C4-2B (cell line): Measurements from ENCODE around the gene STX1A.

Experiments used
- H3K27ac ChIP-seq: fragments of 450-650 bp; 2 replicates; pipeline ENCODE4 v1.5.1; 2017
- ZFX ChIP-seq: fragments of 450-650 bp; IDR thresholded peaks from 2 replicates; pipeline ENCODE4 v1.6.1; 2017
- TF ChIP-seq, protein P1 (sequence below): fragments of 450-650 bp; conservative IDR thresholded peaks from 2 replicates; pipeline ENCODE4 v1.5.1; 2017; ENCODE audit warnings: mild to moderate bottlenecking

STX1A gene

DNA sequence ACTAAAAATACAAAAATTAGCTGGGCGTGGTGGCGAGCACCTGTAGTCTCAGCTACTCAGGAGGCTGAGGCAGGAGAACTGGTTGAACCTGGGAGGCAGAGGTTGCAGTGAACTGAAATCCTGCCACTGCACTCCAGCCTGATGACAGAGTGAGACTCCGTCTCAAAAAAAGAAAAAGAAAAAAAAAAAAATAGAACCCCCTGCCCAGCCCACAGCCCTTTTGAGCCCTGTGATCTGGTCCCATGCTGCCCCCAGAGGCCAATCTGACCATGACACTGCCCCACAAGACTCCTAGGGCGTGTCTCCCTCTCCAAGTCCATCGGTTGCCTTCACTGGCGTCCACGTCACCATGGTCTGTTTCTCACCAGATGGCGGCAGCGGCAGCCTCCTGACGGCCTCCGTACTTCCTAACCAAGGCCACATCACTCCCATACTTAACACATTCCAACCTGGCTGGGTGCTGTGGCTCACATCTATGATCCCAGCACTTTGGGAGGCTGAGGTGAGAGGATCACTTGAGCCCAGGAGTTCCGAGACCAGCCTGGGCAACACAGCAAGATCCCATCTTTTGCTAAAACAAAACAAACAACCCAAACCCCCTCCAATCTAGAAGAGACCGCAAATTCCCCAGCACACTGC is 18.0 kb downstream of the STX1A start:
- TF ChIP-seq, protein P1, sequence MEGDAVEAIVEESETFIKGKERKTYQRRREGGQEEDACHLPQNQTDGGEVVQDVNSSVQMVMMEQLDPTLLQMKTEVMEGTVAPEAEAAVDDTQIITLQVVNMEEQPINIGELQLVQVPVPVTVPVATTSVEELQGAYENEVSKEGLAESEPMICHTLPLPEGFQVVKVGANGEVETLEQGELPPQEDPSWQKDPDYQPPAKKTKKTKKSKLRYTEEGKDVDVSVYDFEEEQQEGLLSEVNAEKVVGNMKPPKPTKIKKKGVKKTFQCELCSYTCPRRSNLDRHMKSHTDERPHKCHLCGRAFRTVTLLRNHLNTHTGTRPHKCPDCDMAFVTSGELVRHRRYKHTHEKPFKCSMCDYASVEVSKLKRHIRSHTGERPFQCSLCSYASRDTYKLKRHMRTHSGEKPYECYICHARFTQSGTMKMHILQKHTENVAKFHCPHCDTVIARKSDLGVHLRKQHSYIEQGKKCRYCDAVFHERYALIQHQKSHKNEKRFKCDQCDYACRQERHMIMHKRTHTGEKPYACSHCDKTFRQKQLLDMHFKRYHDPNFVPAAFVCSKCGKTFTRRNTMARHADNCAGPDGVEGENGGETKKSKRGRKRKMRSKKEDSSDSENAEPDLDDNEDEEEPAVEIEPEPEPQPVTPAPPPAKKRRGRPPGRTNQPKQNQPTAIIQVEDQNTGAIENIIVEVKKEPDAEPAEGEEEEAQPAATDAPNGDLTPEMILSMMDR, result no peak; the same call in 1 of the 2 replicates
- no peak overlapping the region for H3K27ac ChIP-seq

DNA sequence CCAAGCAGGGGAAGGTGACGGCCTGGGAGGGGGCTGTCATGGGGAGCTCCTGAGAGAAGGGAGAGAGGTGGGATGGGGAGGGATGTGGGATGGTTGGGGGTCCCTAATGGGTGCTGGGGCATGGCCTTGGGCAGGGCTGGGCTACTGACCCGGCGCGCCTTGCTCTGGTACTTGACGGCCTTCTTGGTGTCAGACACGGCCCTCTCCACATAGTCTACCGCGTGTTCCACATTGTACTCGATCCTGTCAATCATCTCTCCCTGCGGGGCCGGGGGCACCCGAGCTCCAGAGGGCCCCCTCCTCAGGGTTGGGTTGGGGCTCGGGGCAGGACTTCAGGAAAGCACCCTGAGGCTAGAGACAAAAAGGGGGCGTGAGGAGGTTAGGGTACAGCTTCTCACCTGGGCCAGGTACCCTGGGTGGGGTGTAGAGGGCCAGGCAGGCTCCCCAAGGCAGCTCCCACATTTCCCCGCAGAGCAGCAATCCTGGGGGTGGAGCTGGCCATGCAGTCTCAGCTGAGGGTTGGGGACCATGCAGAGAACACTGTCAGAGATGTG is 18.8 kb downstream of the STX1A start:
- no peak for TF ChIP-seq ZFX
- TF ChIP-seq, protein P1, result no peak

DNA sequence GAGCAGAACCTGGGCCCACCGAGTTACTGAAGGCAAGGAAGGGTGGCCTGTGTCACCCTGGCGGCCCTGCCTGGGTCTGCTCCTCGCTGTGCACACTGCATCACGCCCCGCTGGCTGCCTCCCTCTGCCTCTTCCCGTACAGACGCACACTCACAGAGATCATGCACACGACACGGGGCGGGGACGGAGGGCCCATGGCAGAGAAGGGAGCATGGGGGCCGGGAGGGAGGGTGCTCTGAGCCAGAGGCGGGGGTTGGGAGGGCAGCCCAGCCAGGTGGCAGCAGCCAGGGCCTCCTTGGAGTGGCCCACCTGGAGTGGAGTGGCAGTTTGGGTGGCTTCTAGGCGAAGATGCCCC is 19.4 kb downstream of the STX1A start:
- TF ChIP-seq, protein P1, result no peak
- no peak for TF ChIP-seq ZFX
- no peak overlapping the region for H3K27ac ChIP-seq

More for the DNA sequence above, 18.8 kb downstream of the STX1A start:
- no peak overlapping the region for H3K27ac ChIP-seq

DNA sequence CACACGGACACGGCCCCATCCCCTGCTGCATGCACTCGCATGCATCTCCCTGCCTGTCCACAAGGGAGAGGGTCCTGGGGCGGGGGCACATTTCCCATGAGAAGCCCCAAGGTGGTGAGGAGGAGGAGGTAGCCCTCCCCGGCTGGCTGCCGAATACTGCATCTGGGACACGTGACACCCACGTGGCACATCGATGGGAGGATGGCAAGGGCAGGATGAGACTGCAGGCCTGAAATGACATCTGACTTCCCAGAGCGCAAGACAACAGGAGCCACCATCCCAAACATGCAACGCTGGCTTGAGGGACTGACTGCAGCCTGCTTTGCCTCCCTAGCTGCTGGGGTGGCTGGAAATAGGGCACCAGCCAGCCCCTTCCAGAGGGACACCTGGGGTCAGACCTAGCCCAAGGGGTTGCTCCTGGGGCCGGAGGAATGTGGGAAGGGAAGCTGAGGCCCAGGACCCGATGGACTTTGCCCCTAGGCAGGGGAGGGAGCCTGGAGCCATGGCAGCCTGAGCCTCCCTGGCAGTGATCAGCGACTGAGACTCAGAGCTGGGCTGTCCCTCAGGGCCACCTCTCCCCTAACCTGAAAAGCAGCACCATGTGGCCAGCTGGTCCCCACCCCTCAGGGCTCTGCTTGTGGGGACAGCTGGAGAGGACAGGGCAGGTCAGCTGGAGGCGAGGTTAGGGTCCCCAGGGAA is 19.9 kb downstream of the STX1A start:
- H3K27ac ChIP-seq, result no peak overlapping the region
- no peak for TF ChIP-seq ZFX
- TF ChIP-seq, protein P1, result no peak

DNA sequence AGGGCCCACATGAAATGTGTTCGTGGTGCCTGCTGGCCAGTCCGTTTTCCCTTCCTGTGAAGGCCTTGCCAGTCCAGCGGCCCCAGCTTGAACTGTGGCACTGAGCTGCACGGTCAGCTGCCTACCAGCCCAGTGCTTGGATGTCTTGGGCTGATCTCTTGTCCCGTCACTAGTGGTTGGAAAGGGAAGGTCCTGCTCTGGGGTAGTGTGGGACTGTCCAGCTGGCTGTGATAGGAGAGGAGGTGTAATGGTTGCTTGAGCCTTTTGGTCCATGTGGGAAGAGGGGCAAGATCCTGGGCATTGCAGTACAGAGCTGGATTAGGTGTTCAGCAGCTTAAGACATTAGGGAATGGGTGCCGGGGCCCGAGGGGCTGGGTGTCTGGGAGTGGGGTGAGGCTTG is 21.1 kb downstream of the STX1A start:
- TF ChIP-seq, protein P1, result no peak
- no peak for TF ChIP-seq ZFX

DNA sequence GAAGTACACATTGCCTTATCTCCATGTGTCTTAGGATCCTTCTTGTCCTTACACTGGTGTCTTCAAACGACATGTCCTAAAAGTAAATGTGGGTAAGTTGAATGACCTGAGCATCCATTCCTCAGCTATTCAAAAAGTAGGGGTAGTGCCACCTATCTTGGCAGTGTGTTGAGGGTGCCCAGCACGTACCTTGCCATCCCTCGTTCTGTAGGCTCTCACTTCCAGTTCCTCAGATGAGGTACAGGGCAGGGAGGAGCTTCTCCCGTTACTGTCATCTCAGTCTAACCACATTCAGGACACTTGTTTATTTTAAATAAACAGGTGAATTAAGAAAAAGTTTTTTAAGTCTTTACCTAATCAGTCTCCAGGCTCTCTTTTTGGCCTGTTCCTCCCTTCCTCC is 23.1 kb downstream of the STX1A start:
- no peak overlapping the region for H3K27ac ChIP-seq
- TF ChIP-seq, protein P1, result no peak
- TF ChIP-seq ZFX, result no peak

More for the DNA sequence above, 21.1 kb downstream of the STX1A start:
- no peak overlapping the region for H3K27ac ChIP-seq

DNA sequence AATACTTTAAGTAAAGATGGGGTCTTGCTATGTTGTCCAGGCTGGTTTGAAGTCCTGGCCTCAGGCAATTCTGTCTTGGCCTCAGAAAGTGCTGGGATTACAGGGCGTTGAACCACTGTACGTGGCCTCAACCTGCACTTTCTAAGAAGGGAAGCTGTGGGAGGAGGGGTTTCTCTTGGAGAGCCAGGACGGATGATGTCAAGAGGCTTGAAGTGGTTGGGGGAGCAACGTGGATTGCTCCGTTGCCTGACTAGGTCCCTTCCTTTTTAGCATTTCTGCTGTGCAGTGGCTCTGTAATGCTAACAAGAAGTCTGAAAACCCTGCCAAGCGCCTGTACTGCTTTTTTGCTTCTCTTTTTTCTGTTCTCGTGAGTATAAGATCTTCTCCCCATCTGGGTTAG is 28.8 kb downstream of the STX1A start:
- H3K27ac ChIP-seq, result no peak overlapping the region
- no peak for TF ChIP-seq ZFX
- TF ChIP-seq, protein P1, result no peak
